ENCODE data around the gene ZMYND12. TPM values are rescaled to one million over a fixed set of nuclear protein-coding genes. Genes with fewer than 3 reads are reported as not detected.

Gene ZMYND12
- total and polyA plus RNA-seq, 2 of the 4 experiments (the other 2 are of a cell fraction), result under 0.01 to 0.03 TPM

DNA sequence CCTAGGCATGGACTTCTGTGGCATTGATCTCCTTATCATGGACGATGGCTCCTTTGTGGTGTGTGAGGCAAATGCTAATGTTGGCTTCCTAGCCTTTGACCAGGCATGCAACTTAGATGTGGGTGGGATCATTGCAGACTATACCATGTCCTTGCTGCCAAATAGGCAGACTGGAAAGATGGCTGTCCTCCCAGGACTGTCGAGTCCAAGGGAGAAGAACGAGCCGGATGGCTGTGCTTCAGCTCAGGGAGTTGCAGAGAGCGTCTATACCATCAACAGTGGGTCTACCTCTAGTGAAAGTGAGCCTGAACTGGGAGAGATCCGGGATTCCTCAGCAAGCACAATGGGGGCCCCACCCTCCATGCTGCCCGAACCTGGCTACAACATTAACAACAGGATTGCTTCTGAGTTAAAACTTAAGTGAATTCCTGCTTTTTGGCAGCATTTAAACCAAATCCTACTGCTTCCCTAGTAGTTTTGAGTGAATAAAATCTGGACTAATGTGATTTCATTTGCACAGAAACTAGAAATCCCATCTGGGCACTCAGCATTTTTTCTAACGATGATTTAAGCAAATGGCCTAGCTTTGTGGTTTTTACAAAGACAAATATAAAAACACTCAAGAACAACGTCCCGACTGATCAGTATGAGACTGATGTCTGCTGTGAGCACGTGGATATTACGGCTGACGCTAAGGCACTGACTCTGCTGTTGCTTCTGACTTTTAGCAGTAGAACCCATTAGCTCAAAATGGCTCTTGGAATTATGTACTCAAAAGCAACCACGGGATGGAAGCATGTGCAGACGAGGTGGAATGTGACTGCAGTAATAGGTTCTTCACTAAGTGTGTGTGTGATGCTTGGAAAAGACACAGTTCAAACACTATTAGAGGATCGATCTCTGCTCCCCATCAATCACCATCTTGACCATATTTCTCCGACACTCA, 41.0 kb downstream of the ZMYND12 start:
- H2AK9ac ChIP-seq (replicated peaks; ENCODE audit: low read depth, low read length, poor library complexity), result no peak overlapping the region
- CTCF ChIA-PET, result no interaction called here
- no TSS peak for BruUV-seq (replicated peaks)
- H3K9me3 ChIP-seq (ENCODE audit: control insufficient read depth, insufficient read depth, low read length), result no peaks in the 10 kb centered on the region
- no peak overlapping the region for H3K23ac ChIP-seq (ENCODE audit: low read depth, low read length)
- H2BK120ac ChIP-seq (ENCODE audit: low read depth, low read length), result no peak overlapping the region
- no peaks in the 10 kb centered on the region for H3K79me1 ChIP-seq (ENCODE audit: low read depth in 1 of 2, low read length in 2 of 2)
- in situ Hi-C loops (cut with MboI; ENCODE audit: low sequenced_read_pairs), result no loop called here
- no peaks in the 10 kb centered on the region for H4K20me1 ChIP-seq (ENCODE audit: insufficient read depth, low read length)
- dilution Hi-C loops (cut with HindIII; ENCODE audit: low sequenced_read_pairs, unreplicated experiment), result no loop called here
- no peak overlapping the region for H3K27ac ChIP-seq (ENCODE audit: insufficient read depth, low read length)
- H3K4me2 ChIP-seq (ENCODE audit: low read depth, low read length), result no peak overlapping the region
- no peaks in the 10 kb centered on the region for H3K9me1 ChIP-seq (ENCODE audit: insufficient read depth, low read length)
- no peak overlapping the region for H3K4ac ChIP-seq (ENCODE audit: low read depth, low read length)
- H3K36me3 ChIP-seq (ENCODE audit: control insufficient read depth, insufficient read depth, low read length), result no peaks in the 10 kb centered on the region
- intact Hi-C loops (cut with micrococcal nuclease), result no loop called here
- H2BK5ac ChIP-seq (ENCODE audit: low read depth, low read length, poor library complexity, severe bottlenecking), result no peak overlapping the region
- peaks cover 14% of the 10 kb centered on the region for H3K27me3 ChIP-seq (ENCODE audit: control insufficient read depth, insufficient read depth, low read length)
- no peak overlapping the region for H3K14ac ChIP-seq (replicated peaks; ENCODE audit: low read depth, low read length)
- H4K8ac ChIP-seq (ENCODE audit: low read depth in 2 of 2, low read length in 2 of 2), result no peak overlapping the region
- no peak overlapping the region for H3K56ac ChIP-seq (ENCODE audit: extremely low read depth, insufficient read depth, low read length)
- H2AFZ ChIP-seq (replicated peaks; ENCODE audit: low read length, poor library complexity), result no peak overlapping the region
- WGBS, 2 experiments (ENCODE audit: extremely low coverage in 2 of 2, insufficient read length in 1 of 2), result 57% methylated on average over 6 of the region's 17 CpGs; no CpG with 5 or more reads in 1 of the 2 experiments
- no peak overlapping the region for H3K9ac ChIP-seq (ENCODE audit: low read depth, low read length)
- H4K91ac ChIP-seq (ENCODE audit: insufficient read depth, low read depth, low read length), result no peak overlapping the region
- no peak overlapping the region for H3K18ac ChIP-seq (ENCODE audit: low read depth, low read length)
- no peak overlapping the region for H2BK20ac ChIP-seq (ENCODE audit: low read depth, low read length)
- no peaks in the 10 kb centered on the region for H3K4me1 ChIP-seq (ENCODE audit: control insufficient read depth, insufficient read depth, low read length)
- H4K5ac ChIP-seq (ENCODE audit: low read depth, low read length), result no peak overlapping the region
- ATAC-seq (ENCODE audit: low read depth) (no peak), DNase-seq (no peak)
- POLR2A ChIA-PET (ENCODE audit: unreplicated experiment), result no interaction called here
- H2BK15ac ChIP-seq (ENCODE audit: low read depth, low read length), result no peak overlapping the region
- no peak overlapping the region for H3K4me3 ChIP-seq (ENCODE audit: insufficient read depth, low read depth, low read length)
- no peak overlapping the region for H2AK5ac ChIP-seq (ENCODE audit: low read depth, low read length)
- TF ChIP-seq, protein P1, sequence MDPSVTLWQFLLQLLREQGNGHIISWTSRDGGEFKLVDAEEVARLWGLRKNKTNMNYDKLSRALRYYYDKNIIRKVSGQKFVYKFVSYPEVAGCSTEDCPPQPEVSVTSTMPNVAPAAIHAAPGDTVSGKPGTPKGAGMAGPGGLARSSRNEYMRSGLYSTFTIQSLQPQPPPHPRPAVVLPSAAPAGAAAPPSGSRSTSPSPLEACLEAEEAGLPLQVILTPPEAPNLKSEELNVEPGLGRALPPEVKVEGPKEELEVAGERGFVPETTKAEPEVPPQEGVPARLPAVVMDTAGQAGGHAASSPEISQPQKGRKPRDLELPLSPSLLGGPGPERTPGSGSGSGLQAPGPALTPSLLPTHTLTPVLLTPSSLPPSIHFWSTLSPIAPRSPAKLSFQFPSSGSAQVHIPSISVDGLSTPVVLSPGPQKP (IDR thresholded peaks at IDR 0.05; ENCODE audit: borderline replicate concordance, low read depth, low read length), result no peak
- TF ChIP-seq RCOR1 (IDR thresholded peaks at IDR 0.05; ENCODE audit: insufficient replicate concordance, low read length) (no peak), USF2 (IDR thresholded peaks at IDR 0.05; ENCODE audit: low read depth, low read length) (no peak), SMC3 (IDR thresholded peaks at IDR 0.05; ENCODE audit: low read depth, low read length) (no peak), POLR2A (IDR thresholded peaks at IDR 0.05; ENCODE audit: low read depth, low read length) (no peak), BHLHE40 (IDR thresholded peaks at IDR 0.05; ENCODE audit: low read depth, low read length) (no peak), RFX5 (IDR thresholded peaks at IDR 0.05; ENCODE audit: low read depth, low read length) (no peak), MAFK (IDR thresholded peaks at IDR 0.05; ENCODE audit: low read depth, low read length) (no peak), RAD21 (IDR thresholded peaks at IDR 0.05; ENCODE audit: low read length) (no peak), MAZ (IDR thresholded peaks at IDR 0.05; ENCODE audit: borderline replicate concordance, low read depth, low read length) (no peak), CTCF (conservative IDR thresholded peaks at IDR 0.05; ENCODE audit: low read depth, low read length) (no peak), CEBPB (IDR thresholded peaks at IDR 0.05; ENCODE audit: low read depth, low read length) (no peak), CHD1 (IDR thresholded peaks at IDR 0.05; ENCODE audit: low read depth, low read length) (no peak), NFE2L2 (IDR thresholded peaks at IDR 0.05; ENCODE audit: low read depth, low read length) (no peak), MXI1 (IDR thresholded peaks at IDR 0.05; ENCODE audit: borderline replicate concordance, low read depth, low read length) (no peak)

All from IMR-90 (cell line).